Stimulated activated naive CD8-positive, alpha-beta T cell treated with anti-CD3 and anti-CD28 coated beads, Interleukin-15, amount 100 ng/mL, for 72 hours (primary cell): ENCODE results near the gene EDA.
"Not testable (repeated sequence)": the region's sequence is repeated elsewhere in the genome, so short reads cannot be mapped to it uniquely, and the experiment has no call there.

ENCODE experiments used
- ATAC-seq: fragments of 150-1000 bp; cut with Tn5 transposase; 2 replicates; pipeline ENCODE4 v1.10.0; 2021; ENCODE audit warnings: mild to moderate bottlenecking, moderate library complexity
- DNase-seq, 2 donors: peaks; one replicate each; pipeline ENCODE4 v3.0.0; 2021 to 2022
- H3K27ac Mint-ChIP-seq, 2 donors: one replicate each; pipeline ENCODE4 v1.8.0; 2022; ENCODE audit warnings: mild to moderate bottlenecking in 2 of 2, mixed read lengths in 2 of 2, moderate library complexity in 2 of 2
- H3K27me3 Mint-ChIP-seq: one replicate; pipeline ENCODE4 v1.8.0; 2022; ENCODE audit warnings: mixed read lengths
- H3K4me1 Mint-ChIP-seq: one replicate; pipeline ENCODE4 v1.8.0; 2022; ENCODE audit warnings: mild to moderate bottlenecking, mixed read lengths
- H3K4me3 Mint-ChIP-seq, 2 donors: one replicate each; pipeline ENCODE4 v1.8.0; 2022; ENCODE audit warnings: mild to moderate bottlenecking in 2 of 2, mixed read lengths in 2 of 2, moderate library complexity in 1 of 2
- H3K9me3 Mint-ChIP-seq, 2 donors: one replicate each; pipeline ENCODE4 v1.8.0; 2022; ENCODE audit warnings: mixed read lengths in 2 of 2

EDA gene

GRCh38 chrX:69968950-69969349 lies 353.0 kb downstream of the EDA start:
- no peaks in the 10 kb centered on the region for H3K4me1 Mint-ChIP-seq
- ATAC-seq (no peak), DNase-seq (no peak)
- H3K9me3 Mint-ChIP-seq = no peaks in the 10 kb centered on the region
- H3K4me3 Mint-ChIP-seq = no peak overlapping the region
- no peaks in the 10 kb centered on the region for H3K27me3 Mint-ChIP-seq
- no peak overlapping the region for H3K27ac Mint-ChIP-seq

GRCh38 chrX:69969460-69969859 lies 353.5 kb downstream of the EDA start:
- DNase-seq = no peak
- no peak for ATAC-seq
- no peak overlapping the region for H3K27ac Mint-ChIP-seq
- no peaks in the 10 kb centered on the region for H3K27me3 Mint-ChIP-seq
- no peaks in the 10 kb centered on the region for H3K9me3 Mint-ChIP-seq
- H3K4me3 Mint-ChIP-seq = no peak overlapping the region
- H3K4me1 Mint-ChIP-seq = no peaks in the 10 kb centered on the region

GRCh38 chrX:69987691-69988090 lies 371.8 kb downstream of the EDA start:
- Mint-ChIP-seq H3K4me3 (no peak overlapping the region), H3K27ac (no peak overlapping the region), H3K27me3 (no peaks in the 10 kb centered on the region), H3K4me1 (no peaks in the 10 kb centered on the region), H3K9me3 (no peaks in the 10 kb centered on the region)
- DNase-seq (no peak), ATAC-seq (no peak)

- no peaks in the 10 kb centered on the region for H3K4me1 Mint-ChIP-seq
- no peaks in the 10 kb centered on the region for H3K27me3 Mint-ChIP-seq
- no peaks in the 10 kb centered on the region for H3K9me3 Mint-ChIP-seq
- ATAC-seq = peak; percentile 71
- DNase-seq = peak; percentile 0 to 34
- no peak overlapping the region for H3K4me3 Mint-ChIP-seq
- no peak overlapping the region for H3K27ac Mint-ChIP-seq
Observed at GRCh38 chrX:69988955-69989394, 373.1 kb downstream of the EDA start.

- ATAC-seq (no peak), DNase-seq (no peak)
- H3K4me3 Mint-ChIP-seq = no peak overlapping the region
- H3K27ac Mint-ChIP-seq = no peak overlapping the region
- no peaks in the 10 kb centered on the region for H3K4me1 Mint-ChIP-seq
- H3K27me3 Mint-ChIP-seq = no peaks in the 10 kb centered on the region
- H3K9me3 Mint-ChIP-seq = no peaks in the 10 kb centered on the region
Observed at GRCh38 chrX:69991685-69992084, 375.8 kb downstream of the EDA start.

GRCh38 chrX:69993494-69993893 lies 377.6 kb downstream of the EDA start:
- no peak overlapping the region for H3K27ac Mint-ChIP-seq
- no peaks in the 10 kb centered on the region for H3K4me1 Mint-ChIP-seq
- H3K9me3 Mint-ChIP-seq = no peaks in the 10 kb centered on the region
- DNase-seq (no peak), ATAC-seq (no peak)
- no peaks in the 10 kb centered on the region for H3K27me3 Mint-ChIP-seq
- H3K4me3 Mint-ChIP-seq = no peak overlapping the region

GRCh38 chrX:69995362-69996112 lies 379.6 kb downstream of the EDA start:
- Mint-ChIP-seq H3K4me1 (no peaks in the 10 kb centered on the region), H3K27ac (no peak overlapping the region), H3K27me3 (no peaks in the 10 kb centered on the region), H3K4me3 (no peak overlapping the region), H3K9me3 (no peaks in the 10 kb centered on the region)
- ATAC-seq (no peak), DNase-seq (no peak)

- Mint-ChIP-seq H3K27me3 (no peaks in the 10 kb centered on the region), H3K4me1 (no peaks in the 10 kb centered on the region), H3K4me3 (no peak overlapping the region), H3K9me3 (no peaks in the 10 kb centered on the region), H3K27ac (no peak overlapping the region)
- DNase-seq = no peak
- ATAC-seq = no peak
Observed at GRCh38 chrX:69996113-69996468, 380.2 kb downstream of the EDA start.

GRCh38 chrX:69998299-69998698 lies 382.4 kb downstream of the EDA start:
- not testable (repeated sequence) for H3K27ac Mint-ChIP-seq, H3K27me3 Mint-ChIP-seq, ATAC-seq, DNase-seq, H3K4me1 Mint-ChIP-seq, H3K9me3 Mint-ChIP-seq, H3K4me3 Mint-ChIP-seq

- H3K27me3 Mint-ChIP-seq = no peaks in the 10 kb centered on the region
- no peak overlapping the region for H3K4me3 Mint-ChIP-seq
- H3K27ac Mint-ChIP-seq = no peak overlapping the region
- no peak for ATAC-seq
- no peak for DNase-seq
- H3K4me1 Mint-ChIP-seq = no peaks in the 10 kb centered on the region
- H3K9me3 Mint-ChIP-seq = no peaks in the 10 kb centered on the region
Observed at GRCh38 chrX:70001269-70001668, 385.4 kb downstream of the EDA start.

GRCh38 chrX:70001708-70002341 lies 385.9 kb downstream of the EDA start:
- Mint-ChIP-seq H3K9me3 (no peaks in the 10 kb centered on the region), H3K4me3 (no peak overlapping the region), H3K27me3 (no peaks in the 10 kb centered on the region), H3K4me1 (no peaks in the 10 kb centered on the region), H3K27ac (no peak overlapping the region)
- no peak for DNase-seq
- no peak for ATAC-seq

GRCh38 chrX:70007946-70008345 lies 392.0 kb downstream of the EDA start:
- Mint-ChIP-seq H3K9me3 (no peaks in the 10 kb centered on the region), H3K27ac (no peak overlapping the region), H3K27me3 (no peaks in the 10 kb centered on the region), H3K4me1 (no peaks in the 10 kb centered on the region), H3K4me3 (no peak overlapping the region)
- DNase-seq (no peak), ATAC-seq (no peak)

GRCh38 chrX:70009049-70009448 lies 393.1 kb downstream of the EDA start:
- no peak overlapping the region for H3K4me3 Mint-ChIP-seq
- DNase-seq = no peak

GRCh38 chrX:70009970-70010369 lies 394.1 kb downstream of the EDA start:
- H3K4me3 Mint-ChIP-seq = no peak overlapping the region
- no peak overlapping the region for H3K27ac Mint-ChIP-seq
- H3K27me3 Mint-ChIP-seq = no peaks in the 10 kb centered on the region
- no peaks in the 10 kb centered on the region for H3K4me1 Mint-ChIP-seq
- DNase-seq (no peak), ATAC-seq (no peak)
- no peaks in the 10 kb centered on the region for H3K9me3 Mint-ChIP-seq

More at GRCh38 chrX:70009049-70009448, 393.1 kb downstream of the EDA start:
- no peak for ATAC-seq
- no peaks in the 10 kb centered on the region for H3K27me3 Mint-ChIP-seq
- H3K27ac Mint-ChIP-seq = no peak overlapping the region
- H3K9me3 Mint-ChIP-seq = no peaks in the 10 kb centered on the region
- no peaks in the 10 kb centered on the region for H3K4me1 Mint-ChIP-seq

- Mint-ChIP-seq H3K27me3 (no peaks in the 10 kb centered on the region), H3K9me3 (no peaks in the 10 kb centered on the region)
- ATAC-seq = no peak
Observed at GRCh38 chrX:70012756-70013155, 396.8 kb downstream of the EDA start.

GRCh38 chrX:70013466-70014381 lies 397.8 kb downstream of the EDA start:
- no peak for ATAC-seq
- H3K9me3 Mint-ChIP-seq = no peaks in the 10 kb centered on the region
- H3K4me3 Mint-ChIP-seq = no peak overlapping the region
- H3K27me3 Mint-ChIP-seq = no peaks in the 10 kb centered on the region
- no peak overlapping the region for H3K27ac Mint-ChIP-seq
- no peak for DNase-seq
- peaks cover 13% of the 10 kb centered on the region for H3K4me1 Mint-ChIP-seq

More at GRCh38 chrX:70012756-70013155, 396.8 kb downstream of the EDA start:
- Mint-ChIP-seq H3K4me1 (peaks cover 13% of the 10 kb centered on the region), H3K27ac (no peak overlapping the region), H3K4me3 (no peak overlapping the region)
- no peak for DNase-seq
